IMR-90 (cell line): Measurements from ENCODE around the gene RIPOR2. TPM values are rescaled to one million over a fixed set of nuclear protein-coding genes. Genes with fewer than 3 reads are reported as not detected.
A peak's percentile ranks its signal among the peaks of the same experiment; 100 is the strongest.

ENCODE experiments used
- ATAC-seq: fragments of 200-7000 bp; cut with Tn5 transposase; 2 replicates; pipeline ENCODE4 v1.9.1; 2020; ENCODE audit warnings: low read depth, mild to moderate bottlenecking, moderate library complexity
- BruUV-seq: library from RNA; stranded (reverse); fragments of 400-500 nt; replicated peaks from 2 replicates; lab custom pipeline; 2021; lab: Mats Ljungman, UMichigan
- CTCF ChIA-PET: fragments of 300-600 bp; formaldehyde crosslinking; extraction: SDS; loops from one replicate; lab custom pipeline; 2021; ENCODE audit warnings: antibody characterized with exemption; lab: Yijun Ruan, JAX
- POLR2A ChIA-PET: fragments of 300-600 bp; sonication (Branson Sonifier 250); formaldehyde crosslinking; loops from one replicate; lab custom pipeline; 2022; ENCODE audit warnings: antibody characterized with exemption; ENCODE audit not compliant: unreplicated experiment; lab: Charles Lee
- DNase-seq: peaks from one replicate; pipeline ENCODE4 v3.0.0; 2013
- H2AFZ ChIP-seq: replicated peaks from 2 replicates; pipeline ENCODE3; 2013; ENCODE audit warnings: low read length, mild to moderate bottlenecking; ENCODE audit not compliant: poor library complexity
- H2AK5ac ChIP-seq: 2 replicates; pipeline ENCODE4 v1.6.1; 2013; ENCODE audit warnings: low read depth, low read length, inconsistent platforms
- H2AK9ac ChIP-seq: replicated peaks from 2 replicates; pipeline ENCODE3; 2013; ENCODE audit warnings: mild to moderate bottlenecking, low read depth, low read length, moderate library complexity; ENCODE audit not compliant: poor library complexity
- H2BK120ac ChIP-seq: 2 replicates; pipeline ENCODE4 v1.6.1; 2013; ENCODE audit warnings: low read depth, low read length, inconsistent platforms
- H2BK15ac ChIP-seq: 3 replicates; pipeline ENCODE4 v1.6.1; 2013; ENCODE audit warnings: low read depth, low read length, inconsistent platforms
- H2BK20ac ChIP-seq: 2 replicates; pipeline ENCODE4 v1.6.1; 2013; ENCODE audit warnings: low read depth, mild to moderate bottlenecking, inconsistent platforms, low read length, moderate library complexity
- H2BK5ac ChIP-seq: 2 replicates; pipeline ENCODE4 v1.6.1; 2013; ENCODE audit warnings: mild to moderate bottlenecking, low read depth, low read length, inconsistent platforms; ENCODE audit not compliant: poor library complexity, severe bottlenecking
- H3K14ac ChIP-seq: replicated peaks from 2 replicates; pipeline ENCODE4 v1.6.1; 2013; ENCODE audit warnings: low read depth, low read length, inconsistent platforms
- H3K18ac ChIP-seq: 2 replicates; pipeline ENCODE4 v1.6.1; 2013; ENCODE audit warnings: low read depth, low read length, control low read depth
- H3K23ac ChIP-seq: 2 replicates; pipeline ENCODE4 v1.6.1; 2013; ENCODE audit warnings: low read depth, low read length, inconsistent platforms
- H3K27ac ChIP-seq: 2 replicates; pipeline ENCODE4 v1.5.1; 2013; ENCODE audit warnings: mild to moderate bottlenecking, control low read depth, low read length; ENCODE audit not compliant: insufficient read depth
- H3K27me3 ChIP-seq: 2 replicates; pipeline ENCODE4 v1.6.1; 2013; ENCODE audit warnings: low read length; ENCODE audit not compliant: control insufficient read depth, insufficient read depth
- H3K36me3 ChIP-seq: 2 replicates; pipeline ENCODE4 v1.6.1; 2013; ENCODE audit warnings: low read length, mixed read lengths; ENCODE audit not compliant: control insufficient read depth, insufficient read depth
- H3K4ac ChIP-seq: 2 replicates; pipeline ENCODE4 v1.6.1; 2013; ENCODE audit warnings: low read depth, low read length, inconsistent platforms
- H3K4me1 ChIP-seq: 2 replicates; pipeline ENCODE4 v1.6.1; 2013; ENCODE audit warnings: low read length, mixed read lengths; ENCODE audit not compliant: control insufficient read depth, insufficient read depth
- H3K4me2 ChIP-seq: 2 replicates; pipeline ENCODE4 v1.6.1; 2013; ENCODE audit warnings: low read depth, mild to moderate bottlenecking, control low read depth, low read length, moderate library complexity
- H3K4me3 ChIP-seq: 2 replicates; pipeline ENCODE4 v1.5.1; 2013; ENCODE audit warnings: low read depth, mild to moderate bottlenecking, control low read depth, low read length, moderate library complexity; ENCODE audit not compliant: insufficient read depth
- H3K56ac ChIP-seq: 2 replicates; pipeline ENCODE4 v1.6.1; 2013; ENCODE audit warnings: low read length, inconsistent platforms; ENCODE audit not compliant: insufficient read depth; ENCODE audit errors: extremely low read depth
- H3K79me1 ChIP-seq, 2 experiments: 2 replicates each; pipeline ENCODE4 v1.6.1; 2013; ENCODE audit warnings: low read length in 2 of 2, inconsistent platforms in 1 of 2, low read depth in 1 of 2
- H3K9ac ChIP-seq: 2 replicates; pipeline ENCODE4 v1.6.1; 2013; ENCODE audit warnings: low read depth, low read length, control low read depth
- H3K9me1 ChIP-seq: 2 replicates; pipeline ENCODE4 v1.6.1; 2013; ENCODE audit warnings: low read length, inconsistent platforms; ENCODE audit not compliant: insufficient read depth
- H3K9me3 ChIP-seq: 2 replicates; pipeline ENCODE4 v1.6.1; 2013; ENCODE audit warnings: low read length; ENCODE audit not compliant: control insufficient read depth, insufficient read depth
- H4K20me1 ChIP-seq: 2 replicates; pipeline ENCODE4 v1.6.1; 2013; ENCODE audit warnings: low read length, inconsistent platforms; ENCODE audit not compliant: insufficient read depth
- H4K5ac ChIP-seq: 2 replicates; pipeline ENCODE4 v1.6.1; 2013; ENCODE audit warnings: mild to moderate bottlenecking, low read depth, low read length, control low read depth
- H4K8ac ChIP-seq, 2 experiments: 2 replicates each; pipeline ENCODE4 v1.6.1; 2013; ENCODE audit warnings: low read depth in 2 of 2, low read length in 2 of 2, control low read depth in 1 of 2, inconsistent platforms in 1 of 2
- H4K91ac ChIP-seq: 2 replicates; pipeline ENCODE4 v1.6.1; 2013; ENCODE audit warnings: low read depth, low read length, inconsistent platforms; ENCODE audit not compliant: insufficient read depth
- CEBPB ChIP-seq: IDR thresholded peaks from 2 replicates; pipeline ENCODE4 v1.6.1; 2012; ENCODE audit warnings: low read depth, low read length, improper control_type of control experiment
- ELK1 ChIP-seq: fragments of 150-350 bp; IDR thresholded peaks from 2 replicates; pipeline ENCODE4 v1.6.1; 2016; ENCODE audit warnings: low read depth, mild to moderate bottlenecking, low read length, moderate library complexity, borderline replicate concordance
- SMC3 ChIP-seq: fragments of 150-350 bp; IDR thresholded peaks from 2 replicates; pipeline ENCODE4 v1.6.1; 2016; ENCODE audit warnings: low read depth, mild to moderate bottlenecking, antibody characterized with exemption, low read length, moderate library complexity
- WGBS, 2 experiments: methylation state at CpG; one replicate each; pipeline versions ENCODE4 v1.1.5 to v1.1.7; 2013; ENCODE audit warnings: missing lambda C conversion rate in 2 of 2; ENCODE audit not compliant: insufficient read length in 1 of 2; ENCODE audit errors: extremely low coverage in 2 of 2; 5-methylcytosine and 5-hydroxymethylcytosine counted together
- dilution Hi-C: fragments of 300-500 bp; cut with HindIII; formaldehyde crosslinking; loops from one replicate; pipeline ENCODE4 v1.14.3; 2018; ENCODE audit warnings: low sequenced_read_pairs; ENCODE audit not compliant: unreplicated experiment
- in situ Hi-C: fragments of 300-500 bp; cut with MboI; formaldehyde crosslinking; loops from 3 replicates; pipeline ENCODE4 v1.14.3; 2019; ENCODE audit warnings: low sequenced_read_pairs, inconsistent platforms, mixed read lengths
- intact Hi-C: fragments of 100-400 bp; cut with micrococcal nuclease; formaldehyde crosslinking; loops from 2 replicates; pipeline ENCODE4 v1.10.0; 2022
- polyA plus RNA-seq, 3 experiments: library from polyadenylated mRNA; depleted of rRNA; stranded (reverse); fragments of >200 nt; gene quantifications; 2 replicates each; pipeline ENCODE4 v1.2.3, GENCODE V29; 2012; ENCODE audit warnings: low replicate concordance in 1 of 3
- total RNA-seq: library from RNA; depleted of rRNA; stranded (reverse); fragments of >200 nt; gene quantifications from 2 replicates; pipeline ENCODE4 v1.2.3, GENCODE V29; 2012

RIPOR2 gene
- total and polyA plus RNA-seq, 2 of the 4 experiments (the other 2 are of a cell fraction): 1.1 to 1.2 TPM

- dilution Hi-C loops (no loop called here), intact Hi-C loops (loop anchor here (5.0 kb wide), 2 partner anchors 73 to 233 kb away; no protein-coding TSS in a partner anchor), in situ Hi-C loops (no loop called here)
- ChIA-PET CTCF (no interaction called here), POLR2A (no interaction called here)
- Histone ChIP-seq H3K18ac (0 out of 2 replicates have a peak overlapping the region, but pooled peaks have one; percentile 42), H2BK120ac (no peak overlapping the region), H3K9ac (no peak overlapping the region), H3K4me2 (peak overlapping the region; percentile 47; the same call in 1 of the 2 replicates), H3K9me3 (no peaks in the 10 kb centered on the region), H2BK20ac (peak overlapping the region; percentile 23; the same call in 1 of the 2 replicates), H2AK9ac (no peak overlapping the region), H3K4me1 (peaks cover 6% of the 10 kb centered on the region), H4K91ac (no peak overlapping the region), H2BK5ac (peak overlapping the region; percentile 78), H4K20me1 (peaks cover 11% of the 10 kb centered on the region), H3K14ac (no peak overlapping the region), H3K27me3 (no peaks in the 10 kb centered on the region), H2AFZ (no peak overlapping the region), H4K5ac (no peak overlapping the region), H3K27ac (no peak overlapping the region), H3K9me1 (no peaks in the 10 kb centered on the region), H4K8ac (peak overlapping the region in 1 of 2 experiments; percentile 39; a peak in 1 of 4 replicates), H2AK5ac (no peak overlapping the region; the same call in 1 of the 2 replicates), H3K23ac (no peak overlapping the region), H3K56ac (no peak overlapping the region), H3K79me1 (peaks cover 9 to 23% of the 10 kb centered on the region in 2 experiments; a peak in 1 of 4 replicates), H3K4me3 (no peak overlapping the region), H3K4ac (no peak overlapping the region; the same call in 1 of the 2 replicates), H3K36me3 (peaks cover 3% of the 10 kb centered on the region; the same call in 1 of the 2 replicates), H2BK15ac (peak overlapping the region; percentile 65; the same call in 1 of the 3 replicates)
- TF ChIP-seq ELK1: no peak
- no peak for TF ChIP-seq SMC3
- TF ChIP-seq CEBPB: no peak
- no TSS peak for BruUV-seq
- WGBS, 2 experiments: no CpG with 5 or more reads among the region's 3 CpGs
- ATAC-seq (no peak), DNase-seq (peak; percentile 30)
Observed at GRCh38 chr6:24779416-24780016, 156.2 kb downstream of the RIPOR2 start.
